Right atrium auricular region (tissue), 2 donors: ENCODE measurements around the gene LSM4. TPM values are rescaled to one million over a fixed set of nuclear protein-coding genes. Genes with fewer than 3 reads are reported as not detected.

ENCODE experiments used
- DNase-seq: peaks from one replicate; pipeline ENCODE4 v3.0.0-alpha.2; 2019; ENCODE audit warnings: low spot score
- H3K27ac ChIP-seq, 2 donors: fragments of 200-600 bp; sonication (generic); 1 replicate in 1 of 2; 2 replicates in 1 of 2; pipeline ENCODE4 v1.5.1; 2016 to 2019
- H3K27me3 ChIP-seq, 2 donors: fragments of 200-600 bp; sonication (generic); one replicate each; pipeline versions ENCODE4 v1.5.1 to v1.6.0; 2017 to 2019
- H3K36me3 ChIP-seq: fragments of 200-600 bp; sonication (generic); one replicate; pipeline ENCODE4 v1.5.1; 2016
- H3K4me1 ChIP-seq, 2 donors: fragments of 200-600 bp; sonication (generic); one replicate each; pipeline versions ENCODE4 v1.5.1 to v1.6.0; 2017 to 2019
- H3K4me3 ChIP-seq, 2 donors: fragments of 200-600 bp; sonication (generic); 1 replicate in 1 of 2; 2 replicates in 1 of 2; pipeline ENCODE4 v1.5.1; 2017 to 2019; ENCODE audit warnings: mild to moderate bottlenecking in 1 of 2, moderate library complexity in 1 of 2
- H3K9me3 ChIP-seq, 2 donors: fragments of 200-600 bp; sonication (generic); one replicate each; pipeline ENCODE4 v1.5.1; 2019
- total RNA-seq, 2 donors: library from RNA; depleted of rRNA; stranded (reverse); fragments of >200 nt; gene quantifications; one replicate each; pipeline ENCODE4 v1.1.0, GENCODE V29; 2016
- TF ChIP-seq, protein P1 (sequence below), 2 donors: fragments of 200-600 bp; sonication (generic); IDR thresholded peaks; one replicate each; pipeline ENCODE4 v1.5.1; 2019; ENCODE audit warnings: antibody characterized with exemption in 2 of 2

LSM4 gene
- total RNA-seq, 2 donors from 2014 or later, result 68.5 to 97.3 TPM

DNA sequence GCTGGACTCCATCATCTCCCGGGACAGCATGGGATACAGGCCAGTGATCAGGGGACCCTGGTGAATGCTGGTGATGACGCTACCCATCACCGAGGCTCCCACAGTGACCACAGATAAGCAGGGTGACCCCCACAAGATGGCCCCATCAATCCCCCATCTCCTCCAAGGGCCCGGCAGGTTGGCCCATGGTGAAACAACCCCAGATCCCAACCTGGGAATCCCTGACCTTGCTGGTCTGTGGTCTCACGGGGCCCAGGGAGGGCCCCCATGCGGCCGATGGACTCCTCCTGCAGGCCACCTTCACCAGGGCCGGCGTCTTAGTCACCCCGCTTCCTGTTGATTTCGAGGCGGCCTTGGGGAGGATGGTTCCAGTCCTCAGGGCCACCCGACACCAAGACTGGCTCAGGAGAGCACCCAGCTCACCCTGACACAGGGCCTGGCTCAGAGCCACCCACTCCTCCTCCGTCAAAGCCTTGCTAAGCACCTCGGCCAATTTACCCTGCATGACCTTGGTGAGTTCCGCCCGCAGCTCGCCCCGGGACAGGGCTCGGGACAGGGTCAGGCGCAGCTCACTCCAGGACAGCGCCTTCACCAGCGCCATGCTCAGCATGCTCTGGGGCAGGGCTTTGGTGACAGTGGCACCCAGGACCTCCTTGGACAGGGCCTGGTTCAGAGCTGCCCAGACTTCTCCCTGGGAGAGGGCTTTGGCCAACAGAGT lies 58.6 kb downstream of the LSM4 start:
- no peaks in the 10 kb centered on the region for H3K4me1 ChIP-seq
- no peaks in the 10 kb centered on the region for H3K27me3 ChIP-seq
- no peak overlapping the region for H3K27ac ChIP-seq
- H3K36me3 ChIP-seq, result peaks cover 19% of the 10 kb centered on the region
- TF ChIP-seq, protein P1, sequence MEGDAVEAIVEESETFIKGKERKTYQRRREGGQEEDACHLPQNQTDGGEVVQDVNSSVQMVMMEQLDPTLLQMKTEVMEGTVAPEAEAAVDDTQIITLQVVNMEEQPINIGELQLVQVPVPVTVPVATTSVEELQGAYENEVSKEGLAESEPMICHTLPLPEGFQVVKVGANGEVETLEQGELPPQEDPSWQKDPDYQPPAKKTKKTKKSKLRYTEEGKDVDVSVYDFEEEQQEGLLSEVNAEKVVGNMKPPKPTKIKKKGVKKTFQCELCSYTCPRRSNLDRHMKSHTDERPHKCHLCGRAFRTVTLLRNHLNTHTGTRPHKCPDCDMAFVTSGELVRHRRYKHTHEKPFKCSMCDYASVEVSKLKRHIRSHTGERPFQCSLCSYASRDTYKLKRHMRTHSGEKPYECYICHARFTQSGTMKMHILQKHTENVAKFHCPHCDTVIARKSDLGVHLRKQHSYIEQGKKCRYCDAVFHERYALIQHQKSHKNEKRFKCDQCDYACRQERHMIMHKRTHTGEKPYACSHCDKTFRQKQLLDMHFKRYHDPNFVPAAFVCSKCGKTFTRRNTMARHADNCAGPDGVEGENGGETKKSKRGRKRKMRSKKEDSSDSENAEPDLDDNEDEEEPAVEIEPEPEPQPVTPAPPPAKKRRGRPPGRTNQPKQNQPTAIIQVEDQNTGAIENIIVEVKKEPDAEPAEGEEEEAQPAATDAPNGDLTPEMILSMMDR (IDR thresholded peaks at IDR 0.05), result no peak
- H3K4me3 ChIP-seq, result no peak overlapping the region
- DNase-seq, result no peak
- H3K9me3 ChIP-seq, result no peaks in the 10 kb centered on the region

DNA sequence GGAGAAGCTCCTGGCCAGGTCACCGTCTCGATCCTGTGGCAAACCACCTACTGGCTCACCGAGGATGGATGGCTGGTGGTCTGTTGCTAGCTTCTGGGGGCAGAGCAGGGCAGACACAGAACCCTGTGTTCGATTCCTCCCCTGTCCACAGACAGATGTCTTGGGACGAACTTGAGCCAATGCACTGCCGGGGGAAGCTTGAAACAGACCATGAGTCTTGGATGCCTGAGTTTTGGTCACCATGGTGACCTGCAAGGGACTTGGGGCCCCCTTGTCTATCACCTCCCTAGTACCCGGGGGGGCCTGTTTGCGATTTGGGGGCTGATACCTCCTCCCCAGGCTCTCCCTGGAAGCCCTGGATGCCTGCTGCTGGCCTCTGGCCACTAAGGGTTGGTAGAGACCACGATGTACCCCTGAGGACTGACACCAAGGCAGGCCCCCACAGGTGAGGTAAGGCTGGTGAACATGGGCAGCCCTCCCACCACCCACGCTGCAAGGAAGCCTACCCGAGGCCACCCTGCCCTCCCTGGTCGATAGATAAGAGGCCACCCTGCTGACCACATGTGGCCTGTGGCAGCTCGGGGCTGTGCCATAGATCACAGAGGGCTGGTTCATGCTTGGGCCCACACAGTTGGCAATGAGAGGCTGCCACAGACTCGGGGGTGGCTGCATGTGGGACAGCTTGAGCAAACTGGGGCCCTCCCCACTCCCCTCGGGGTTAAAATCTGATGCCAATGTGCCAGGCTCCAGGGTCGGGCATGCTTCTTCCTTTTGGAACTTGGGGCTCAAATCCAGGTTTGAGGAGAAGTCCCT lies 59.3 kb downstream of the LSM4 start:
- TF ChIP-seq, protein P1 (IDR thresholded peaks at IDR 0.05), result no peak
- Histone ChIP-seq H3K4me1 (no peaks in the 10 kb centered on the region), H3K27ac (no peak overlapping the region), H3K36me3 (peaks cover 19% of the 10 kb centered on the region), H3K27me3 (no peaks in the 10 kb centered on the region), H3K9me3 (no peaks in the 10 kb centered on the region), H3K4me3 (no peak overlapping the region)
- no peak for DNase-seq

DNA sequence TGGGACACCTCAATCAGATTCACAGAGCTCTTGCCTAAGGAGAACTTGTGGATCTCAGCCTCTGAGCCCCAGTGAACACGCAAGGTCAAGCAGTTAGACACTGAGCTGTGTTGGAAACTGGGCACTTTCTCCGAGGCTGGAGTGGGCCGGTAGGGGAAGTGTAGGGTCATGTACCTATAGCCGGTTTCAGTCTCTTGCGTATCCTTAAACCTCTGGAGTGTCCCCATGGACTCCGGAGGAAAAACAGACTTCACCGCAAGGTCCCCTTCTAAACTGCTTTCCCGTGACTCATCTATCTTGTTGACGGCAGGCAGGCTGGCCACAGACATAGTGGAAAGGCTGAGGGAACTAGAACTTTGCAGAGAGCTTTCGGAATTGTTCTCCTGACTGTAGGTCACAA lies 60.0 kb downstream of the LSM4 start:
- TF ChIP-seq, protein P1 (IDR thresholded peaks at IDR 0.05), result no peak
- no peak for DNase-seq
- Histone ChIP-seq H3K9me3 (no peaks in the 10 kb centered on the region), H3K36me3 (peaks cover 19% of the 10 kb centered on the region), H3K4me1 (no peaks in the 10 kb centered on the region), H3K27me3 (no peaks in the 10 kb centered on the region), H3K4me3 (no peak overlapping the region), H3K27ac (no peak overlapping the region)

DNA sequence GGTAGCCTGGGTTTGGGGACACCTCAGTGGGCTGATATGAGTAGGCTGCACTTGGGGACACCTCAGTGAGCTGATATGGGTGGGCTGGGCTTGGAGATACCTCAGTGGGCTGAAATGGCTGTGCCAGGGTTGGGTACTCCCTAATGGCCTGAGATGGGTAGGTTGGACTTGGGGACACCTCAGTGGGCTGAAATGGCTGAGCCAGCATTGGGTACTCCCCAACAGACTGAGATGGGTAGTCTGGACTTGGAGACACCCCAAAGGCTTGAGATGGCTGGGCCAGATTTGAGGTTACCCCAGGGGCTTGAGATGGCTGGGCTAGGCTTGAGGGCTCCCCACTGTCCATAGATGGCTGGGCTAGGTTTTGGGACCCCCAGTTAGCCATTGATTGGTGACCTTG lies 60.7 kb downstream of the LSM4 start:
- Histone ChIP-seq H3K4me1 (no peaks in the 10 kb centered on the region), H3K27me3 (no peaks in the 10 kb centered on the region), H3K9me3 (no peaks in the 10 kb centered on the region), H3K36me3 (peaks cover 15% of the 10 kb centered on the region), H3K4me3 (no peak overlapping the region), H3K27ac (no peak overlapping the region)
- TF ChIP-seq, protein P1 (IDR thresholded peaks at IDR 0.05), result no peak
- DNase-seq, result no peak

DNA sequence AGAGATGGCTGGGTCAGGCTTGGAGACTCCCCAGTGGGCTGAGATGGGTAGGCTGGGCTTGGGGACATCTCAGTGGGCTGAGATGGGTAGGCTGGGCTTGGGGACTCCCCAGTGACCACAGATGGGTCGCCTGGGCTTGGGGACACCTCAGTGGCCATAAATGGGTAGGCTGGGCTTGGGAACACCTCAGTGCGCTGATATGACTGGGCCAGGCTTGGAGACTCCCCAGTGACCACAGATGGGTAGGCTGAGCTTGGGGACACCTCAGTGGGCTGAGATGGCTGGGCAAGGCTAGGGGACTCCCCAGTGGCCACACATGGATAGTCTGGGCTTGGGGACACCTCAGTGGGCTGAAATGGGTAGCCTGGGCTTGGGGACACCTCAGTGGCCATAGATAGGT lies 61.4 kb downstream of the LSM4 start:
- no peak overlapping the region for H3K27ac ChIP-seq
- no peaks in the 10 kb centered on the region for H3K27me3 ChIP-seq
- H3K4me1 ChIP-seq, result no peaks in the 10 kb centered on the region
- H3K9me3 ChIP-seq, result no peaks in the 10 kb centered on the region
- H3K4me3 ChIP-seq, result no peak overlapping the region
- peaks cover 9% of the 10 kb centered on the region for H3K36me3 ChIP-seq
- no peak for DNase-seq
- TF ChIP-seq, protein P1 (IDR thresholded peaks at IDR 0.05), result no peak
